ENCODE results near the gene LPAR3.

Gene LPAR3

GRCh38 chr1:84795213-84795612 is 97.8 kb downstream of the LPAR3 start:
- TF ChIP-seq CTCF (IDR thresholded peaks at IDR 0.05), result no peak
- Histone ChIP-seq H3K27ac (no peak overlapping the region), H3K9me3 (no peaks in the 10 kb centered on the region), H3K27me3 (no peaks in the 10 kb centered on the region), H3K36me3 (no peaks in the 10 kb centered on the region), H3K4me3 (ENCODE audit: low read depth in 1 of 2, low read length in 1 of 2) (no peak overlapping the region), H3K4me1 (ENCODE audit: control insufficient read depth in 1 of 2, insufficient read depth in 1 of 2, low read depth in 1 of 2, low read length in 1 of 2) (no peaks in the 10 kb centered on the region)

DNA sequence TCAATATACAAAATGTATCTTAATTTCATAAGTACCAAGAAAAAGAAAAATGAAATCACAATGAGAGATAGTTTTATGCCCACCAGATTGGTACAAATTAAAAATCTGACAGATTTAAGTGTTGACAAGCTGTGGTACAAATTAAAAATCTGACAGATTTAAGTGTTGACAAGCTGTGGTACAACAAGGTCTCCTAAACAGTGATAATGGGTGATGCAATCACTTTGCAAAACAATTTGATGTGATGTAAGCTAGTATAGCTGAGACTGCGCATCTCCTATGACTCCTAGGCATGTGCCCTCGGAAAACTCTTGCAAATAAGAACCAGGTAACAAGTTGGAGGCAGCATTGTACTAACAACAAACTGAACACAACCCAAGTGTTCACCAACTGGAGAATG is 100.6 kb downstream of the LPAR3 start:
- Histone ChIP-seq H3K4me1 (ENCODE audit: control insufficient read depth in 1 of 2, insufficient read depth in 1 of 2, low read depth in 1 of 2, low read length in 1 of 2) (no peaks in the 10 kb centered on the region), H3K27me3 (no peaks in the 10 kb centered on the region), H3K4me3 (ENCODE audit: low read depth in 1 of 2, low read length in 1 of 2) (no peak overlapping the region), H3K9me3 (no peaks in the 10 kb centered on the region), H3K36me3 (no peaks in the 10 kb centered on the region), H3K27ac (no peak overlapping the region)
- no peak for TF ChIP-seq CTCF (IDR thresholded peaks at IDR 0.05)

- Histone ChIP-seq H3K4me1 (ENCODE audit: control insufficient read depth in 1 of 2, insufficient read depth in 1 of 2, low read depth in 1 of 2, low read length in 1 of 2) (no peaks in the 10 kb centered on the region), H3K27ac (no peak overlapping the region), H3K36me3 (no peaks in the 10 kb centered on the region), H3K27me3 (no peaks in the 10 kb centered on the region), H3K4me3 (ENCODE audit: low read depth in 1 of 2, low read length in 1 of 2) (no peak overlapping the region), H3K9me3 (no peaks in the 10 kb centered on the region)
- TF ChIP-seq CTCF (IDR thresholded peaks at IDR 0.05), result no peak
Observed at GRCh38 chr1:84789014-84789413, 104.0 kb downstream of the LPAR3 start.

DNA sequence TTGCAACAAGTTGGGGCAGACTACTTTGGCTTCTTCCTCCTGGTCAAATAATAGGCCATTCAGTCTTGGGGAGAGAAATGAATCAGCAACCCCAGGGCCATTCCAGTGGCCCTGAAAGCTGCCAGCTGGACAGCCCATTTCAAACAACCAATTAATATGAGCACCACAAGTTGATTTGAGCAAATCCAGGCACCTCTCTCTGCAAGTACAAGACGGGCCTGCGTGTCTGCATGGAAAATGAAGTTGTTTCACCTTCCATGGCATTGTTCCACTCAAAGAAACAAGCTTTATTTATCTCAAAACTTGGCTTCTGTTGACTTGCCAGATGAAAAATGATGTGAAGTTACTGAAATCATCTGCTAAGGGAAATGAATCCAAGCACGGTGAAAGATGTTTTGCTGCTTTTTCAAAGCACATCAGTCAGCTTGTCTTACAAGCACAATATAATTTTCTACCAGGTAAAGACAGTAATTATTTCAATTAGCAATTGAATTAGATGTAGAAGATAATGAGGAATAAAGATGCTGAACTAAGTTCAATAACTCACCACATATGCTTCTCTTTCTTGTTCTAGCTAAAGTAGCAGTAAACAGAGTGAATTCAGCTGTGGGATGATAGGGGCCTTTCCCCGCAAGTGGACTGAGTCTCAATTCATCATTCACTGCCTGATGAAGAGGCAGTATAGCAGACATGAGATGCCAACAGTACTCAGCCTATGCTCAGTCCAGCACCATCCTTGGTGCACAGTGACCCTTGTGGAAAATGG is 107.6 kb downstream of the LPAR3 start:
- Histone ChIP-seq H3K27me3 (no peaks in the 10 kb centered on the region), H3K27ac (no peak overlapping the region), H3K4me3 (ENCODE audit: low read depth in 1 of 2, low read length in 1 of 2) (no peak overlapping the region), H3K36me3 (no peaks in the 10 kb centered on the region), H3K9me3 (no peaks in the 10 kb centered on the region), H3K4me1 (ENCODE audit: control insufficient read depth in 1 of 2, insufficient read depth in 1 of 2, low read depth in 1 of 2, low read length in 1 of 2) (no peaks in the 10 kb centered on the region)
- TF ChIP-seq CTCF (IDR thresholded peaks at IDR 0.05), result no peak

DNA sequence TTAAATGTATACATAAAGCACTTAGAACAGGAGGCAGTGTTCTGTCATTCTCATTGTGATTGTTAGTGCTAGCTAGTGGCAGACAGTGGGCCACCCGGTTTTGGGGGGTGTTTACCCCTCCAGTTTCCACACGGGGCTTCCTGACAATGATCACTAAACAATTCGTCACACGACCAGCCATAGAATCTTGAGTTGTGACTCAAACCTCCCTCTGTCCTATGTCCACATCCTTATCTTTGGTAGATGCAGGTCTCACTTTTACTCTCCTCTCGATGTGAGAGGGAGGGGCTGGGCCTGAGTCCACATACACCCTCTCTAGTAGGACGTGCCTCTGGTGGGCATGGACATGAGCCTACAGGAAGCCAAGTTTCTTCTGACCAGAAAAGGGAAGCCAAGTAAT is 110.1 kb downstream of the LPAR3 start:
- H3K36me3 ChIP-seq, result no peaks in the 10 kb centered on the region
- H3K27me3 ChIP-seq, result no peaks in the 10 kb centered on the region
- no peak overlapping the region for H3K4me3 ChIP-seq (ENCODE audit: low read depth in 1 of 2, low read length in 1 of 2)
- no peak for TF ChIP-seq CTCF (IDR thresholded peaks at IDR 0.05)
- H3K27ac ChIP-seq, result no peak overlapping the region
- no peaks in the 10 kb centered on the region for H3K9me3 ChIP-seq
- H3K4me1 ChIP-seq (ENCODE audit: control insufficient read depth in 1 of 2, insufficient read depth in 1 of 2, low read depth in 1 of 2, low read length in 1 of 2), result no peaks in the 10 kb centered on the region

Measured in neutrophil (primary cell).